Breast epithelium (tissue), 4 donors: ENCODE data around the gene ZNF862. TPM values are rescaled to one million over a fixed set of nuclear protein-coding genes. Genes with fewer than 3 reads are reported as not detected.

Source experiments
- DNase-seq, 2 donors: peaks; one replicate each; pipeline ENCODE4 v3.0.0-alpha.2; 2019; ENCODE audit warnings: low spot score in 2 of 2
- H3K27ac ChIP-seq, 2 donors: fragments of 200-600 bp; sonication (generic) in 1 of 2; one replicate each; pipeline ENCODE4 v1.5.1; 2016 to 2019; ENCODE audit warnings: mild to moderate bottlenecking in 1 of 2
- H3K27me3 ChIP-seq, 2 donors: fragments of 200-600 bp; sonication (generic) in 1 of 2; one replicate each; pipeline versions ENCODE4 v1.5.1 to v1.6.0; 2017 to 2019; ENCODE audit warnings: control low read depth in 1 of 2, mild to moderate bottlenecking in 1 of 2
- H3K36me3 ChIP-seq: fragments of 200-600 bp; one replicate; pipeline ENCODE4 v1.5.1; 2019
- H3K4me1 ChIP-seq, 2 donors: fragments of 200-600 bp; sonication (generic); one replicate each; pipeline ENCODE4 v1.5.1; 2016 to 2019; ENCODE audit warnings: control low read depth in 1 of 2
- H3K4me3 ChIP-seq, 3 donors: fragments of 200-600 bp; sonication (generic); 1 replicate in 2 of 3; 2 replicates in 1 of 3; pipeline ENCODE4 v1.5.1; 2016 to 2019; ENCODE audit warnings: mild to moderate bottlenecking in 3 of 3, moderate library complexity in 2 of 3
- H3K9me3 ChIP-seq, 2 donors: fragments of 200-600 bp; sonication (generic) in 1 of 2; one replicate each; pipeline ENCODE4 v1.5.1; 2016 to 2019; ENCODE audit warnings: control low read depth in 1 of 2
- POLR2A ChIP-seq: fragments of 450-650 bp; IDR thresholded peaks from one replicate; pipeline ENCODE4 v1.6.1; 2016; ENCODE audit warnings: antibody characterized with exemption, mild to moderate bottlenecking, moderate library complexity
- POLR2AphosphoS5 ChIP-seq, 3 donors: sonication (generic); formaldehyde crosslinking; IDR thresholded peaks; one replicate each; pipeline ENCODE4 v1.6.1; 2017; ENCODE audit warnings: antibody characterized with exemption in 3 of 3
- intact Hi-C: fragments of 100-400 bp; cut with DNase I; formaldehyde crosslinking; loops from one replicate; pipeline ENCODE4 v1.15.1; 2023; ENCODE audit warnings: low total_unique reads
- total RNA-seq, 3 donors: library from RNA; depleted of rRNA; stranded (reverse); fragments of >200 nt; gene quantifications; one replicate each; pipeline ENCODE4 v1.1.0, GENCODE V29; 2016
- TF ChIP-seq, protein P1 (sequence below), 3 donors: fragments of 450-650 bp; IDR thresholded peaks; one replicate each; pipeline ENCODE4 v1.5.1; 2016 to 2017; ENCODE audit warnings: antibody characterized with exemption in 3 of 3, mild to moderate bottlenecking in 3 of 3, moderate library complexity in 3 of 3

The ZNF862 gene
- total RNA-seq, 3 donors from 2014 or later: 21.4 to 27.8 (median 27.2) TPM

DNA sequence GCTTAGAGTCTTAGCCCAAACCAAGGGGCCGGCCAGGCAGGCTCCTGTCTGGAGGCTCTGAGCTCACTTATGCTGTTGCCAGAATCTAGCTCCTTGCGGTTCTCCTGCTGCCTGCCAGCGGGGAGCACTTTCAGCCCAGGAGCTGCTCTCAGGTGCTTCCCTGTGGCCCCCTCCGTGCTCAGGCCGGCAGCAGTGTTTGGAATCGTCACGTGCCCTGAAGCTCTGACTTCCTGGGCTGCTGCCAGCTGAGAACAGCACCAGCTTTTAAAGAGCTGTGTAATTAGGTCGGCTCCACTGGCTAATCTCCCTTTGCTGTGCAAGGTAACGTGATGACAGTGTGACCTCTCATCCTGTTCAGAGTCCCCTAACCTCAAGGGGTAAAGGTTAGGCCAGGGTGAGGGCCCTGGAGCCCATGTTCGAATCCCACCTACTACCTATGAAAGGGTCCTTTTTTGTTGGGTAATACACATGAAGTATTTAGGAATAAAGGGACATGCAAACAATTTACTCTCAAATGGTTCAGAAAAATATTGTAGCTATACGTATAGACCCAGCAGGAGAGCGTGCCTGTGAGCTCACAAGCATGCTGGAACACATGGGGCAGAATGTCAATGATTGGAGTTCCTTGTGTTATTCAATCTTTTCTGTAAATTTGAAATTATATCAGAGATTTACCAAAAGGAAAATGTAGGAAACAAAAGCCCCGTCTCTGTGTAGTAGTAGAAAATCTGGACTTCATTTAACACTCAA lies 16.6 kb downstream of the ZNF862 start:
- H3K27ac ChIP-seq: peak overlapping the region in 1 of 2 donors; percentile 66
- H3K4me1 ChIP-seq: peaks cover 0 to 3% of the 10 kb centered on the region in 2 donors
- no peak for TF ChIP-seq POLR2AphosphoS5 (IDR thresholded peaks at IDR 0.05)
- TF ChIP-seq, protein P1, sequence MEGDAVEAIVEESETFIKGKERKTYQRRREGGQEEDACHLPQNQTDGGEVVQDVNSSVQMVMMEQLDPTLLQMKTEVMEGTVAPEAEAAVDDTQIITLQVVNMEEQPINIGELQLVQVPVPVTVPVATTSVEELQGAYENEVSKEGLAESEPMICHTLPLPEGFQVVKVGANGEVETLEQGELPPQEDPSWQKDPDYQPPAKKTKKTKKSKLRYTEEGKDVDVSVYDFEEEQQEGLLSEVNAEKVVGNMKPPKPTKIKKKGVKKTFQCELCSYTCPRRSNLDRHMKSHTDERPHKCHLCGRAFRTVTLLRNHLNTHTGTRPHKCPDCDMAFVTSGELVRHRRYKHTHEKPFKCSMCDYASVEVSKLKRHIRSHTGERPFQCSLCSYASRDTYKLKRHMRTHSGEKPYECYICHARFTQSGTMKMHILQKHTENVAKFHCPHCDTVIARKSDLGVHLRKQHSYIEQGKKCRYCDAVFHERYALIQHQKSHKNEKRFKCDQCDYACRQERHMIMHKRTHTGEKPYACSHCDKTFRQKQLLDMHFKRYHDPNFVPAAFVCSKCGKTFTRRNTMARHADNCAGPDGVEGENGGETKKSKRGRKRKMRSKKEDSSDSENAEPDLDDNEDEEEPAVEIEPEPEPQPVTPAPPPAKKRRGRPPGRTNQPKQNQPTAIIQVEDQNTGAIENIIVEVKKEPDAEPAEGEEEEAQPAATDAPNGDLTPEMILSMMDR (IDR thresholded peaks at IDR 0.05): no peak
- TF ChIP-seq POLR2A: no peak
- peak; percentile 65 to 76 for DNase-seq
- H3K4me3 ChIP-seq: no peak overlapping the region
- H3K27me3 ChIP-seq: no peaks in the 10 kb centered on the region
- intact Hi-C loops: no loop called here
- H3K9me3 ChIP-seq: no peaks in the 10 kb centered on the region
- H3K36me3 ChIP-seq: no peaks in the 10 kb centered on the region

GRCh38 chr7:149855361-149856305 lies 17.5 kb downstream of the ZNF862 start:
- H3K36me3 ChIP-seq: no peaks in the 10 kb centered on the region
- H3K4me1 ChIP-seq: peaks cover 0 to 3% of the 10 kb centered on the region in 2 donors
- H3K9me3 ChIP-seq: no peaks in the 10 kb centered on the region
- TF ChIP-seq, protein P1 (IDR thresholded peaks at IDR 0.05): no peak
- TF ChIP-seq POLR2AphosphoS5 (IDR thresholded peaks at IDR 0.05) (no peak), POLR2A (no peak)
- intact Hi-C loops: no loop called here
- peak overlapping the region; percentile 66 to 71 for H3K27ac ChIP-seq
- H3K4me3 ChIP-seq: no peak overlapping the region
- H3K27me3 ChIP-seq: no peaks in the 10 kb centered on the region
- peak in 1 of 2 donors; percentile 55 for DNase-seq

DNA sequence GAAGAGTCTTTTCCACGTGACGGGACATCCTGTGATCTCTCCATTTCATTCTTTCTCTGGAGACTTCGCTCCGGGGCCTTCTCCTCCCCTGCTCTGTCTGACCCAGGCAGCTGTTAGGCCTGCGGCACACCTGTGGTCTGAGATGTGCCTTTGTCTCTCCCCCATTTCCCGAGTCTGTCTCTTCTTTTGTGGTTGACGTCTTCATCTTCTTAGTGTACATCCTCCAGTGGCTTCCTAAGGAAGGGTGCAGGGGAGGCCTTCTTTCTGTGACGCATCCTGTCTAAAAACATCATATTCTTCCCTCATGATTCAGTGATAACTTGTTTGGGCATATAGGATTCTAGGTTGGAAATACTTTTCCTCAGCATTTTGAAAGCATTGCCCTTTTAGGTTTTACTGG lies 18.4 kb downstream of the ZNF862 start:
- H3K27me3 ChIP-seq: no peaks in the 10 kb centered on the region
- no peak for DNase-seq
- H3K4me3 ChIP-seq: no peak overlapping the region
- no peaks in the 10 kb centered on the region for H3K36me3 ChIP-seq
- intact Hi-C loops: no loop called here
- H3K4me1 ChIP-seq: peaks cover 0 to 3% of the 10 kb centered on the region in 2 donors
- no peak overlapping the region for H3K27ac ChIP-seq
- H3K9me3 ChIP-seq: no peaks in the 10 kb centered on the region
- no peak for TF ChIP-seq POLR2AphosphoS5 (IDR thresholded peaks at IDR 0.05)
- TF ChIP-seq, protein P1 (IDR thresholded peaks at IDR 0.05): no peak
- TF ChIP-seq POLR2A: no peak

GRCh38 chr7:149859369-149859768 lies 21.2 kb downstream of the ZNF862 start:
- peaks cover 4% of the 10 kb centered on the region for H3K36me3 ChIP-seq

More at GRCh38 chr7:149859369-149859768, 21.2 kb downstream of the ZNF862 start:
- Histone ChIP-seq H3K4me1 (peaks cover 0 to 1% of the 10 kb centered on the region in 2 donors), H3K9me3 (no peaks in the 10 kb centered on the region), H3K27me3 (no peaks in the 10 kb centered on the region), H3K4me3 (no peak overlapping the region), H3K27ac (no peak overlapping the region)
- TF ChIP-seq POLR2A (no peak), POLR2AphosphoS5 (IDR thresholded peaks at IDR 0.05) (no peak)
- TF ChIP-seq, protein P1 (IDR thresholded peaks at IDR 0.05): no peak
- no peak for DNase-seq
- intact Hi-C loops: no loop called here
